IPS-15b (cell line): ENCODE measurements around the gene FPR2.

Experiments used
- H3K27me3 ChIP-seq: one replicate; pipeline ENCODE4 v1.6.1; 2013; ENCODE audit warnings: low read length; ENCODE audit not compliant: control insufficient read depth, insufficient read depth
- H3K36me3 ChIP-seq: one replicate; pipeline ENCODE4 v1.6.1; 2013; ENCODE audit warnings: low read length; ENCODE audit not compliant: control insufficient read depth, insufficient read depth
- H3K4me1 ChIP-seq: one replicate; pipeline ENCODE4 v1.6.1; 2013; ENCODE audit warnings: mild to moderate bottlenecking, low read length; ENCODE audit not compliant: control insufficient read depth, insufficient read depth
- H3K4me3 ChIP-seq: one replicate; pipeline ENCODE4 v1.5.1; 2013; ENCODE audit warnings: low read depth, low read length
- H3K9ac ChIP-seq: one replicate; pipeline ENCODE4 v1.6.1; 2013; ENCODE audit warnings: low read depth, mild to moderate bottlenecking, low read length
- H3K9me3 ChIP-seq: one replicate; pipeline ENCODE4 v1.6.1; 2013; ENCODE audit warnings: mild to moderate bottlenecking, low read length; ENCODE audit not compliant: control insufficient read depth, insufficient read depth

FPR2 gene

GRCh38 chr19:51760697-51761356, at the start of gene FPR2:
Gene FPR2 (plus strand): TSS chr19:51761180. CDS start chr19:51768659, 7,479 bp downstream.
- Histone ChIP-seq H3K9ac (no peak within 1 kb of the TSS), H3K27me3 (no peaks in the 10 kb centered on the region), H3K9me3 (no peaks in the 10 kb centered on the region), H3K4me1 (peaks cover 7% of the 10 kb centered on the region), H3K4me3 (no peak within 1 kb of the TSS), H3K36me3 (no peaks in the 10 kb centered on the region)

DNA sequence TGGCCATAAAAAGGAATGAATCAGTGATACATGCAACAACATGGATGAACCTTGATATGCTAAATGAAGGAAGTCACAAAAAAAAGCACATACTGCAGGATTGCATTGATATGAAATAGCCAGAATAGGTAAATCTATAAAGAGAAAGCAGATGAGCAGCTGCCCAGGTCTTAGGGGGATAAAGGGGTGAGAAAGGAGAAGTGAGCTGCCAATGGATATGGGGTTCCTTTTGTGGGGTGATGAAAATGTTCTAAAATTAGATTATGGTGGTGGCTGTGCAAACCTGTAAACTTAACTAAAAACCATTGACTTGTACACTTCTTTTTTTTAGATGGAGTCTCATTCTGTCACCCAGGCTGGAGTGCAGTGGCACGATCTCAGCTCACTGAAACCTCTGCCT, 49.3 kb upstream of the FPR2 start:
- H3K4me1 ChIP-seq, result no peaks in the 10 kb centered on the region
- peaks cover 9% of the 10 kb centered on the region for H3K36me3 ChIP-seq
- no peak overlapping the region for H3K9ac ChIP-seq
- H3K9me3 ChIP-seq, result no peaks in the 10 kb centered on the region
- H3K4me3 ChIP-seq, result no peak overlapping the region
- no peaks in the 10 kb centered on the region for H3K27me3 ChIP-seq

DNA sequence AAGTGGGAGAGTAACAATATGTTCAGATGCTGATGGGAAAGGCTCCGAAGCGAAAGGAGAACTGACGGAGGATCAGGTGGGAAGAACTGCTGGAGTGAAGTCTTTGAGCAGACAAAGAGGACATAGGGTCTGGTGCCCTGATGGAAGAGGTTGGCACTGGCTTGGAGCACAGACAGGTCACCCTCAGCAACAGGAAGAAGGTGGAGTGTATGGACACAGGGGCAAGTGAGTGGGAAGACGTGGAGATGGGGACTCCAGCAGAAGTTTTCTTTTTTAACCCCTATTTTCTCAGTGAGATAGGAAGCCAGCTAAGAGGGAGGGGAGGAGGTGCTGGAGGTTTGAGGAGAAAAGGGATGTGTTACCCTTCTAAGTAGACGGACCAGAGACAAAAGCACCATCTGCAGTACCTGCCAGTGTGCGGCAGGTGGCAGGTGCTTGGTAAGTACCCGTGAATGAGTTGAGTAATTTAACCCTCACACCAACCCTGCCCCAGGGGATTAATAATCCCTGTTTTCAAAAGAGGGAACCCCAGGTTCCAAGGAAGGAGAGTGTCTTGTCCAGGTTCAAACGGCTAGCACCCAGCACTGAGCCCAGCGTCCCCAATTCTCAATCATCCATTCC, 48.4 kb upstream of the FPR2 start:
- Histone ChIP-seq H3K4me3 (no peak overlapping the region), H3K36me3 (peaks cover 9% of the 10 kb centered on the region), H3K4me1 (no peaks in the 10 kb centered on the region), H3K27me3 (peaks cover 3% of the 10 kb centered on the region), H3K9ac (no peak overlapping the region), H3K9me3 (no peaks in the 10 kb centered on the region)

DNA sequence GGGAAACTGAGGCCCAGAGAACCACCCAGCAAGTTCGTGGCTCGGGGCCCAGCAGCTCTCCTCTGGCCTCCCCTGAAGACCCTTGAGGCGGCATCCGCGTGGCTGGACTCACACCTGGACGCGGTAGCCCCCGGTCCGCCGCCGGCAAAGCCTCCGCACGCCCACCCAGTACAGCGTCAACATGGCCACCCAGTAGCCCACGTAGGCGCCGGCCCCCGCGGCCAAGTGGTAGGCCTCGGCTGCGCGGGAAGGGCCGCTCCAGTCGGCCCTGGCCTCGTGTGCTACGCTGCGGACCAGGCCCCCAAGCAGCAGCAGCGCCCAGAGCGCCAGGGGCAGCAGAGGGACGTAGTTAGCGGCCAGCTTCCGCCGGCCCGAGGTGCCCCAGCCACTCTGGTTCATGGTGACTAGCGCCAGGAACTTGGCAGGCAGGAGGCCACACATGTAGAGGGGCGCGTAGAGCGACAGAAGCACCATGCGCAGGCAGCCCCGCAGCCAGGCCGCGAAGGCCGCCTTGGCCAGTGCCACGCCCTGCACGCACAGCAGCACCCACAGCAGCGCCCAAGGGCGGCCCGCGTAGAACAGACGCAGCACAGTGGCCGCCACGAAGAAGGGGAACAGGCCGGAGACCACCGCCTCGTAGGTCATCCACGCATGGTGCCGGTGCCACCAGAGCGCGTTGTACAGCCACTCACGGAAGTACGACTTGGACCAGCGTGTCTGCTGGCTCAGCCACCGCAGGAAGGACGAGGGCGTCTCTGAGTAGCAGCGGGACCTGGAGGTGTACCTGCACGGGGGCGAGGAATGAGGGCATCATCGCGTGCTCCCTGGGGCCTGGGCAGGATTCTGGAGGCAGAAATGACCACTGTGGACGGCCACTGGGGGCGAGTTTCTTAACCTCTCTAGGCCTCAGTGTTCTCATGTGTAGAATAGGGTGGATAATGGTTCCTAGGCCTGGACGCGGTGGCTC, 47.4 kb upstream of the FPR2 start:
- peaks cover 9% of the 10 kb centered on the region for H3K36me3 ChIP-seq
- peaks cover 12% of the 10 kb centered on the region for H3K27me3 ChIP-seq
- no peak overlapping the region for H3K4me3 ChIP-seq
- H3K9me3 ChIP-seq, result no peaks in the 10 kb centered on the region
- no peak overlapping the region for H3K9ac ChIP-seq
- H3K4me1 ChIP-seq, result no peaks in the 10 kb centered on the region

DNA sequence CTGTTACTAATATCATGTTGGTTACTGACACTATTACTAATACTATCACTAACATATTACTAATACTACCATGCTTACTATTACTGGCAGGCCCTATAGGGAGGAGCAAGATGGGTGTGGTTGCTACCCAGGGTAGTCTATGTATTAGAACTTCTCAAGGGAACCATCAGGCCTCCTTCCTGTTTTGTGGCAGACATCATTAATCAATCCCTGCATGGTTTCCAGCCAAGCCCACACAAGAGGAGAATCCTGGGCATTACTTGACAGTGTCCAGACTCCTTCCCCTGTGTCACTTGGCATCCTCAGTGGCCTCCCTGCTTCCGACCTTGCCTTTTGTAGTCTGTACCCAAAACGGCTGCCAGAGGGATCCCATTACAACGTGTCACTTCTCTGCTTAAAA, 46.1 kb upstream of the FPR2 start:
- Histone ChIP-seq H3K4me1 (no peaks in the 10 kb centered on the region), H3K9ac (no peak overlapping the region), H3K36me3 (peaks cover 9% of the 10 kb centered on the region)

GRCh38 chr19:51715850-51716249, 45.1 kb upstream of the FPR2 start:
- Histone ChIP-seq H3K27me3 (peaks cover 28% of the 10 kb centered on the region), H3K9me3 (no peaks in the 10 kb centered on the region), H3K4me1 (no peaks in the 10 kb centered on the region), H3K36me3 (peaks cover 9% of the 10 kb centered on the region), H3K4me3 (no peak overlapping the region), H3K9ac (no peak overlapping the region)

More for the DNA sequence above, 46.1 kb upstream of the FPR2 start:
- Histone ChIP-seq H3K9me3 (no peaks in the 10 kb centered on the region), H3K27me3 (peaks cover 24% of the 10 kb centered on the region), H3K4me3 (no peak overlapping the region)

DNA sequence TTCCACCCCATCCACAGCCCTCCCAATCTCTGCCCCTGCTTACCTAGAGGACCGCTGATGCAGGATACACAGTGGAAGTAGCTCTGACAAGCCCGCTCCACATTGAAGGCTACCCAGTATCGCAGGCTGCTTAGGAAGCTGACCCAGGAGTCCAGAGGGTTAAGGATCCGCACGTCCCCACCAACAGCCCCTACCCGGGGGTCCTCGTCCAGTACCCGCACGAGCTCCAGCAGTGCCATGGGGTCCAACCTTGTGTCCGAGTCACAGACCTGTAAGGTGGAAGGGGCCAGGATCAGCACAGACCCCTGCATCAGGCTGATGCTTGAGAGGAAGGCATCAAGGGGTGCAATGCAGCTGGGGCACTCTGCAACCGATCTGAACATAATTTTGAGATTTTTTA, 44.1 kb upstream of the FPR2 start:
- Histone ChIP-seq H3K9me3 (no peaks in the 10 kb centered on the region), H3K4me1 (no peaks in the 10 kb centered on the region), H3K36me3 (peaks cover 9% of the 10 kb centered on the region), H3K9ac (no peak overlapping the region), H3K27me3 (peaks cover 28% of the 10 kb centered on the region), H3K4me3 (no peak overlapping the region)

- Histone ChIP-seq H3K9ac (no peak overlapping the region), H3K9me3 (no peaks in the 10 kb centered on the region), H3K4me3 (peak overlapping the region; percentile 58), H3K36me3 (peaks cover 4% of the 10 kb centered on the region), H3K4me1 (no peaks in the 10 kb centered on the region), H3K27me3 (peaks cover 28% of the 10 kb centered on the region)
Measured at GRCh38 chr19:51719251-51719988, 41.6 kb upstream of the FPR2 start.

DNA sequence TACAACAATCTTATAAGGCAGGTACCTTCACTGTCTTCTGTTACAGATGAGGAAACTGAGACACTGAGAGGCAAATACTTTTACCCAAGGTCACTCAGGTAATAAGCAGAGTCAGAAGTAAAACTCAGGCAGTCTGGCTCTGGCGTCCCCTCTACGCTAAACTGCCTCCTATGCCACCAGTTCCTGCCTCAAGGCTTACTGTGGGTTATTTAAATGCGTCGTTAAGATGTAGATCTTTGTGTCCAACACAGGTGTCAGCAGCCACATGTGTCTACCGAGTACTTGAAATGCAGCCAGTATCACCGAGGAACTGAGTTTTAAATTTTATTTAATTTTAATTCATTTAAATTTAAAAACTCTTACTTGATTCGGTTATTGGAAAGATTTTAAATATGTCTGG, 39.1 kb upstream of the FPR2 start:
- H3K36me3 ChIP-seq, result no peaks in the 10 kb centered on the region
- no peak overlapping the region for H3K4me3 ChIP-seq
- peaks cover 28% of the 10 kb centered on the region for H3K27me3 ChIP-seq
- no peak overlapping the region for H3K9ac ChIP-seq
- peaks cover 12% of the 10 kb centered on the region for H3K4me1 ChIP-seq
- H3K9me3 ChIP-seq, result no peaks in the 10 kb centered on the region

DNA sequence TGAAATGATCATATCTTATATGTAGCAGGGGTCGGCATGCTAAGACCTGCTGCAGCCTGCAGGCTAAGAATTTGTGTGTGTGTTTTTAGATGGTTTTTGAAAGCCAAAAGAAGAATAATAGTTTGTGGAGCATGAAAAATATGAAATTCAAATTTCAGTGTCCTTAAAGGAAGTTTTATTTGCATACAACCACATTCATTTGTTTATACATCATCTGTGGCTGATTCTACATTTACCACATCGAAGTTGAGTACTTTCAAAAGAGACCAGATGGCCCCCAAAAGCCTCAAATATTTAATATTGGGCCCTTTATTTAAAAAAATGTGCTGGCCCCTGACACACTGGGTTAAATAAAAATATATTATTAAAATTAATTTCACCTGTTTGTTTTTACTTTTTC, 38.5 kb upstream of the FPR2 start:
- H3K9me3 ChIP-seq, result no peaks in the 10 kb centered on the region
- H3K36me3 ChIP-seq, result no peaks in the 10 kb centered on the region
- peaks cover 12% of the 10 kb centered on the region for H3K4me1 ChIP-seq
- peaks cover 26% of the 10 kb centered on the region for H3K27me3 ChIP-seq
- no peak overlapping the region for H3K4me3 ChIP-seq
- no peak overlapping the region for H3K9ac ChIP-seq

- no peak overlapping the region for H3K4me3 ChIP-seq
- no peak overlapping the region for H3K9ac ChIP-seq
- no peaks in the 10 kb centered on the region for H3K9me3 ChIP-seq
- no peaks in the 10 kb centered on the region for H3K36me3 ChIP-seq
- H3K27me3 ChIP-seq, result peaks cover 6% of the 10 kb centered on the region
- H3K4me1 ChIP-seq, result peaks cover 18% of the 10 kb centered on the region
Measured at GRCh38 chr19:51724543-51724942, 36.4 kb upstream of the FPR2 start.
